Measurements from ENCODE around the gene EXOC6B.

DNA sequence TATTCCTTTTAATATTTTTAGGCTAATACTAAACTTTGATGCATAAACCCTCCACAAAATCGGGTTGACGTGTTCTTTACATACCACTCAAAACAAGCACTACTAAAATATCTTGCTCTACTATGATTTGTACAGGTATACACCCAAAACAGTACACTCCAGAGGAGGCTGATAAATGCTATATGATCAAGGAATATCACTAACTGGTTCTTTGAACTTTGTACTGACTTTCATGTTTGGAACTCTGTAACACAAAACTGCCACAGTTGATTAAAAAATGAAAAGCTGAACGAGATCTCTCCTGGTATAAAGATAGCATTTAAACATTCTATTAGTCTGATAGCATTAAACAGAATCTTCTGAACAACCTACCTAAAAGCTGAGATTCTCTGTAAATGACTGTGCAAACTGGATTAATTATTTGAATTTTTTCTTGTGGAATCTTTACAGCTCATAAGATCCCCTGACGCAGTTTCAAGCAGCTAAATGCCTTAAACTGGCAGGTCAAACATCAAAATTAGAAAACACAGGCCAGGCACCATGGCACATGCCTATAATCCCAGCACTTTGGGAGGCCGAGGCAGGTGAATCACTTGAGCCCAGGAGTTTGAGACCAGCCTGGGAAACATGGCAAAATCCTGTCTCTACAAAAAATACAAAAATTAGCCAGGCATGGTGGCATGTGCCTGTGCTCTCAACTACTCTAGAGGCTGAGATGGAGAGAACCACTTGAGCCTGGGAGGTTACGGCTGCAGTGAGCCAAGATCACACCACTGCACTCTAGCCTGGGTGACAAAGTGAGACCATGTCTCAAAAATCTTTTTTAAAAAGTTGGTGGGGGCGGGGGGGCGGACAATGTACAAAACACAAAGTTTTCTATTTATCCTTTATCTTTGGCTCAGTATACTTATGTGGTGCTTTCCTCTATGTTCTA lies 150.6 kb downstream of the EXOC6B start:
- TF ChIP-seq FOXP2 (optimal IDR thresholded peaks at IDR 0.05; ENCODE audit: control extremely low read depth, extremely low read length, insufficient read depth), result no peak
- TF ChIP-seq POLR2AphosphoS5 (IDR thresholded peaks at IDR 0.05; ENCODE audit: borderline replicate concordance, low read depth, low read length), result no peak
- no peak for TF ChIP-seq EZH2 (IDR thresholded peaks at IDR 0.05)

Data from SK-N-MC (cell line).